GM12878 (cell line): ENCODE measurements around the gene GSK3A. TPM values are rescaled to one million over a fixed set of nuclear protein-coding genes. Genes with fewer than 3 reads are reported as not detected.

Experiments used
- ATAC-seq: fragments of 200-7000 bp; cut with Tn5 transposase; 3 replicates; pipeline ENCODE4 v1.9.1; 2020; ENCODE audit warnings: mild to moderate bottlenecking, moderate library complexity
- BruUV-seq: library from RNA; stranded (reverse); fragments of 400-500 nt; replicated peaks from 2 replicates; lab custom pipeline; 2021; lab: Mats Ljungman, UMichigan
- CTCF ChIA-PET: fragments of 300-600 bp; sonication (Branson Sonifier 250); formaldehyde crosslinking; extraction: SDS; loops from one replicate; lab custom pipeline; 2021; ENCODE audit warnings: inconsistent platforms; lab: Yijun Ruan, JAX
- POLR2A ChIA-PET: fragments of 350-600 bp; formaldehyde crosslinking; extraction: SDS; loops from one replicate; lab custom pipeline; 2021; ENCODE audit warnings: inconsistent platforms; lab: Charles Lee
- RAD21 ChIA-PET: fragments of 300-600 bp; sonication (Branson Sonifier 250); formaldehyde crosslinking; loops from one replicate; lab custom pipeline; 2023; ENCODE audit warnings: antibody characterized with exemption; ENCODE audit not compliant: unreplicated experiment; lab: Charles Lee
- SMC1A ChIA-PET: fragments of 300-600 bp; sonication (Branson Sonifier 250); formaldehyde crosslinking; loops from one replicate; lab custom pipeline; 2023; ENCODE audit not compliant: unreplicated experiment, uncharacterized antibody; lab: Charles Lee
- DNase-seq: peaks from one replicate; pipeline ENCODE4 v3.0.0-alpha.2; 2011; ENCODE audit warnings: low read depth, low spot score
- FAIRE-seq: peaks from 3 replicates; lab custom pipeline; 2011; peaks lifted over from hg19 to GRCh38; lab: Jason Lieb, UNC
- H2AFZ ChIP-seq: 2 replicates; pipeline ENCODE4 v1.6.0; 2011; ENCODE audit warnings: low read depth, low read length, control low read depth; ENCODE audit not compliant: control insufficient read depth
- H3K27ac ChIP-seq: 2 replicates; pipeline ENCODE4 v1.5.1; 2011; ENCODE audit warnings: control low read depth; ENCODE audit not compliant: control insufficient read depth, insufficient read depth
- H3K27me3 ChIP-seq, 2 experiments: replicated peaks in 1 of 2; 2 replicates each; pipeline versions ENCODE4 v1.6.0 to v1.6.1; 2011; ENCODE audit warnings: low read length in 1 of 2; ENCODE audit not compliant: control insufficient read depth in 2 of 2, insufficient read depth in 2 of 2
- H3K36me3 ChIP-seq, 2 experiments: 2 replicates each; pipeline ENCODE4 v1.5.1; 2011; ENCODE audit warnings: low read length in 1 of 2; ENCODE audit not compliant: control insufficient read depth in 2 of 2, insufficient read depth in 2 of 2
- H3K4me1 ChIP-seq: 2 replicates; pipeline ENCODE4 v1.6.1; 2011; ENCODE audit warnings: mild to moderate bottlenecking, low read length, moderate library complexity, mixed read lengths; ENCODE audit not compliant: control insufficient read depth, insufficient read depth
- H3K4me2 ChIP-seq: 2 replicates; pipeline ENCODE4 v1.6.0; 2011; ENCODE audit warnings: control low read depth; ENCODE audit not compliant: control insufficient read depth, insufficient read depth
- H3K4me3 ChIP-seq: fragments of 200-600 bp; sonication (generic); 2 replicates; pipeline ENCODE4 v1.5.1; 2016
- H3K79me2 ChIP-seq: 2 replicates; pipeline ENCODE4 v1.6.0; 2011; ENCODE audit warnings: low read length; ENCODE audit not compliant: control insufficient read depth, insufficient read depth
- H3K9ac ChIP-seq: 2 replicates; pipeline ENCODE4 v1.8.0; 2011; ENCODE audit warnings: low read length, control low read depth, mixed read lengths; ENCODE audit not compliant: control insufficient read depth, insufficient read depth
- H3K9me3 ChIP-seq: replicated peaks from 3 replicates; pipeline ENCODE4 v1.5.1; 2011; ENCODE audit warnings: mild to moderate bottlenecking, low read length; ENCODE audit not compliant: control insufficient read depth, insufficient read depth
- H4K20me1 ChIP-seq: 2 replicates; pipeline ENCODE4 v1.6.0; 2011; ENCODE audit not compliant: control insufficient read depth, insufficient read depth
- ASH2L ChIP-seq: fragments of 300-600, 200-600 bp; sonication (generic); IDR thresholded peaks from 2 replicates; pipeline ENCODE4 v1.6.1; 2017; ENCODE audit warnings: low read depth, mild to moderate bottlenecking, borderline replicate concordance
- ATF7 ChIP-seq: fragments of 450-650 bp; IDR thresholded peaks from 2 replicates; pipeline ENCODE4 v1.6.1; 2016; ENCODE audit warnings: low read depth, mild to moderate bottlenecking
- BCL11A ChIP-seq: IDR thresholded peaks from 2 replicates; pipeline ENCODE4 v1.6.1; 2011; ENCODE audit warnings: low read depth, low read length
- BHLHE40 ChIP-seq, 2 experiments: fragments of 450-650 bp in 1 of 2; IDR thresholded peaks; 2 replicates each; pipeline ENCODE4 v1.6.1; 2011 to 2017; ENCODE audit warnings: low read depth in 2 of 2, borderline replicate concordance in 1 of 2, improper control_type of control experiment in 1 of 2, low read length in 1 of 2, mild to moderate bottlenecking in 1 of 2
- DPF2 ChIP-seq: fragments of 450-650 bp; IDR thresholded peaks from 2 replicates; pipeline ENCODE4 v1.6.1; 2017; ENCODE audit warnings: mild to moderate bottlenecking
- FOXM1 ChIP-seq: IDR thresholded peaks from 2 replicates; pipeline ENCODE4 v1.6.1; 2012; ENCODE audit warnings: low read depth, mild to moderate bottlenecking, inconsistent platforms, low read length, moderate library complexity
- HDGF ChIP-seq: fragments of 450-650 bp; IDR thresholded peaks from 2 replicates; pipeline ENCODE4 v1.6.1; 2016; ENCODE audit warnings: antibody characterized with exemption
- KLF5 ChIP-seq: fragments of 450-650 bp; IDR thresholded peaks from 2 replicates; pipeline ENCODE4 v1.6.1; 2014; ENCODE audit warnings: mild to moderate bottlenecking; ENCODE audit not compliant: partially characterized antibody
- MTA2 ChIP-seq: fragments of 450-650 bp; IDR thresholded peaks from 2 replicates; pipeline ENCODE4 v1.6.1; 2016; ENCODE audit warnings: low read depth, mild to moderate bottlenecking, moderate library complexity
- MYB ChIP-seq: fragments of 150-350 bp; IDR thresholded peaks from 2 replicates; pipeline ENCODE4 v1.6.1; 2014; ENCODE audit warnings: mild to moderate bottlenecking, low read depth, low read length, borderline replicate concordance
- NFXL1 ChIP-seq: fragments of 450-650 bp; IDR thresholded peaks from 2 replicates; pipeline ENCODE4 v1.6.1; 2017; ENCODE audit warnings: antibody characterized with exemption, mild to moderate bottlenecking, borderline replicate concordance
- NR2C2 ChIP-seq: IDR thresholded peaks from 2 replicates; pipeline ENCODE4 v1.6.1; 2011; ENCODE audit warnings: borderline replicate concordance, low read depth; ENCODE audit not compliant: control insufficient read depth, insufficient read length
- POLR2AphosphoS2 ChIP-seq: IDR thresholded peaks from 2 replicates; pipeline ENCODE4 v1.6.1; 2011; ENCODE audit warnings: low read depth, mild to moderate bottlenecking, low read length, improper control_type of control experiment, moderate library complexity
- POU2F2 ChIP-seq: IDR thresholded peaks from 3 replicates; pipeline ENCODE4 v1.6.1; 2011; ENCODE audit warnings: low read depth, mild to moderate bottlenecking, low read length, borderline replicate concordance
- RB1 ChIP-seq: fragments of 450-650 bp; formaldehyde crosslinking; IDR thresholded peaks from 2 replicates; pipeline ENCODE4 v1.6.1; 2017; ENCODE audit warnings: mild to moderate bottlenecking, borderline replicate concordance
- RELA ChIP-seq: fragments of 450-650 bp; IDR thresholded peaks from 2 replicates; pipeline ENCODE4 v1.8.0; 2014; ENCODE audit warnings: borderline replicate concordance; ENCODE audit not compliant: partially characterized antibody
- RELB ChIP-seq: fragments of 450-650 bp; IDR thresholded peaks from 2 replicates; pipeline ENCODE4 v1.6.1; 2017; ENCODE audit warnings: low read depth, mild to moderate bottlenecking, moderate library complexity
- SMARCA5 ChIP-seq: fragments of 450-650 bp; IDR thresholded peaks from 2 replicates; pipeline ENCODE4 v1.6.1; 2017; ENCODE audit warnings: mild to moderate bottlenecking
- SMC3 ChIP-seq: IDR thresholded peaks from 2 replicates; pipeline ENCODE4 v1.6.1; 2011; ENCODE audit warnings: low read length, improper control_type of control experiment, borderline replicate concordance
- SPI1 ChIP-seq: IDR thresholded peaks from 2 replicates; pipeline ENCODE4 v1.6.1; 2011; ENCODE audit warnings: low read depth, mild to moderate bottlenecking, low read length, moderate library complexity, borderline replicate concordance; ENCODE audit not compliant: insufficient read depth
- STAT3 ChIP-seq: IDR thresholded peaks from 2 replicates; pipeline ENCODE4 v1.6.1; 2011; ENCODE audit warnings: low read depth, low read length, improper control_type of control experiment
- TBL1XR1 ChIP-seq: IDR thresholded peaks from 2 replicates; pipeline ENCODE4 v1.6.1; 2012; ENCODE audit warnings: low read depth, low read length, improper control_type of control experiment
- ZBED1 ChIP-seq: IDR thresholded peaks from 2 replicates; pipeline ENCODE4 v1.6.1; 2016; ENCODE audit warnings: borderline replicate concordance
- ZNF24 ChIP-seq: fragments of 450-650 bp; IDR thresholded peaks from 2 replicates; pipeline ENCODE4 v1.6.1; 2017; ENCODE audit warnings: antibody characterized with exemption, mild to moderate bottlenecking
- ZZZ3 ChIP-seq: IDR thresholded peaks from 2 replicates; pipeline ENCODE4 v1.6.1; 2011; ENCODE audit warnings: low read depth; ENCODE audit not compliant: control insufficient read depth, insufficient read length
- WGBS: methylation state at CpG from one replicate; pipeline ENCODE4 v1.1.6; 2016; ENCODE audit warnings: low lambda C conversion rate; ENCODE audit not compliant: insufficient replicate concordance, insufficient coverage; ENCODE audit errors: missing lambda C conversion rate; 5-methylcytosine and 5-hydroxymethylcytosine counted together
- in situ Hi-C: fragments of 300-500 bp; cut with MboI; formaldehyde crosslinking; loops from 9 replicates; pipeline ENCODE4 v1.14.3; 2018; ENCODE audit warnings: mixed read lengths
- intact Hi-C: fragments of 100-400 bp; cut with micrococcal nuclease; formaldehyde crosslinking; loops from one replicate; pipeline ENCODE4 v1.14.2; 2022; ENCODE audit not compliant: unreplicated experiment
- polyA plus RNA-seq, 11 experiments: library from polyadenylated mRNA; depleted of rRNA in 4 of 11; unstranded in 6 of 11; stranded (reverse) in 5 of 11; fragments of >200 nt; fragmentation: Nextera tagmentation in 4 of 11; fragmentation: Illumina TruSeq in 1 of 11; extraction: Ambion mirVana in 4 of 11; extraction: Trizol in 1 of 11; gene quantifications; 1 replicate in 1 of 11; 2 replicates in 10 of 11; pipeline versions ENCODE4 v1.2.1 to v1.2.3, GENCODE V29; 2011 to 2016; ENCODE audit warnings: inconsistent platforms in 2 of 11, missing spikeins in 2 of 11, low read depth in 1 of 11
- total RNA-seq, 4 experiments: library from RNA; depleted of rRNA in 3 of 4; stranded (reverse); fragments of >200 nt in 3 of 4; fragmentation: Illumina TruSeq in 1 of 4; extraction: Trizol in 1 of 4; gene quantifications; 2 replicates each; pipeline versions ENCODE4 v1.2.1 to v1.2.3, GENCODE V29; 2013 to 2021

Gene GSK3A
- total and polyA plus RNA-seq, 10 of the 15 experiments (the other 5 are each of a cell fraction or from before 2014, with no cell fraction given), result 1.00 to 47.9 (median 15.2) TPM

GRCh38 chr19:42268142-42268703, 25.8 kb upstream of the GSK3A start:
- peaks cover 0 to 10% of the 10 kb centered on the region in 2 experiments; a peak in 3 of 4 replicates for H3K36me3 ChIP-seq
- ATAC-seq (peak; percentile 77), DNase-seq (peak; percentile 98), FAIRE-seq (no peak)
- H3K4me3 ChIP-seq, result peak overlapping the region; percentile 71; the same call in 1 of the 2 replicates
- H3K4me2 ChIP-seq, result peak overlapping the region; percentile 94
- peak overlapping the region; percentile 100 for H3K27ac ChIP-seq
- peak overlapping the region; percentile 99 for H3K9ac ChIP-seq
- POLR2A ChIA-PET, result interaction anchor here (0.6 to 1.2 kb wide), 2 partner anchors 11 to 25 kb away, joined by 3 read pairs; partner anchors contain the start of gene GSK3A
- BruUV-seq, result no TSS peak
- H3K79me2 ChIP-seq, result peaks cover 27% of the 10 kb centered on the region
- H2AFZ ChIP-seq, result peak overlapping the region; percentile 100
- RAD21 ChIA-PET, result interaction anchor here (1.0 kb wide), 1 partner anchor 11 kb away, joined by 3 read pairs; no protein-coding TSS in a partner anchor
- in situ Hi-C loops (no loop called here), intact Hi-C loops (loop anchor here (1.0 to 2.0 kb wide), 3 partner anchors 13 to 25 kb away; partner anchors contain the start of gene ERF)
- no peaks in the 10 kb centered on the region for H3K9me3 ChIP-seq
- under 1% methylated on average over 44 of the region's 46 CpGs for WGBS
- CTCF ChIA-PET, result interaction anchor here (0.7 to 1.4 kb wide), 2 partner anchors 24 to 154 kb away, joined by 3 read pairs; no protein-coding TSS in a partner anchor
- SMC1A ChIA-PET, result interaction anchor here (1.2 kb wide), 1 partner anchor 25 kb away, joined by 3 read pairs; no protein-coding TSS in a partner anchor
- H3K4me1 ChIP-seq, result peaks cover 15% of the 10 kb centered on the region
- no peaks in the 10 kb centered on the region for H4K20me1 ChIP-seq
- no peaks in the 10 kb centered on the region for H3K27me3 ChIP-seq
- TF ChIP-seq KLF5 (no peak), BHLHE40 (IDR thresholded peaks at IDR 0.05; ENCODE audit: borderline replicate concordance in 1 of 2, low read depth in 2 of 2, low read length in 1 of 2) (peak; percentile 26 to 85; a peak in 2 of 4 replicates), MTA2 (no peak), RELB (0 out of 2 replicates have a peak, but pooled peaks have one; percentile 26), SMARCA5 (no peak), POU2F2 (no peak), DPF2 (no peak), ZZZ3 (no peak), FOXM1 (peak; percentile 33; the same call in 1 of the 2 replicates), SPI1 (peak; percentile 30; the same call in 1 of the 2 replicates), STAT3 (no peak), NFXL1 (no peak), POLR2AphosphoS2 (no peak), ZNF24 (no peak), RELA (no peak), BCL11A (peak; percentile 43; the same call in 1 of the 2 replicates), SMC3 (no peak), RB1 (peak; percentile 14; the same call in 1 of the 2 replicates), ZBED1 (no peak), NR2C2 (no peak), TBL1XR1 (peak; percentile 72; the same call in 1 of the 2 replicates), HDGF (peak; percentile 75; the same call in 1 of the 2 replicates), ASH2L (no peak), MYB (peak; percentile 45; the same call in 1 of the 2 replicates), ATF7 (peak; percentile 100)
